ENCODE data around the gene TBC1D4. TPM values are rescaled to one million over a fixed set of nuclear protein-coding genes. Genes with fewer than 3 reads are reported as not detected.

TBC1D4 gene
- total RNA-seq, 1 experiment from 2014 or later: 5.5 TPM

DNA sequence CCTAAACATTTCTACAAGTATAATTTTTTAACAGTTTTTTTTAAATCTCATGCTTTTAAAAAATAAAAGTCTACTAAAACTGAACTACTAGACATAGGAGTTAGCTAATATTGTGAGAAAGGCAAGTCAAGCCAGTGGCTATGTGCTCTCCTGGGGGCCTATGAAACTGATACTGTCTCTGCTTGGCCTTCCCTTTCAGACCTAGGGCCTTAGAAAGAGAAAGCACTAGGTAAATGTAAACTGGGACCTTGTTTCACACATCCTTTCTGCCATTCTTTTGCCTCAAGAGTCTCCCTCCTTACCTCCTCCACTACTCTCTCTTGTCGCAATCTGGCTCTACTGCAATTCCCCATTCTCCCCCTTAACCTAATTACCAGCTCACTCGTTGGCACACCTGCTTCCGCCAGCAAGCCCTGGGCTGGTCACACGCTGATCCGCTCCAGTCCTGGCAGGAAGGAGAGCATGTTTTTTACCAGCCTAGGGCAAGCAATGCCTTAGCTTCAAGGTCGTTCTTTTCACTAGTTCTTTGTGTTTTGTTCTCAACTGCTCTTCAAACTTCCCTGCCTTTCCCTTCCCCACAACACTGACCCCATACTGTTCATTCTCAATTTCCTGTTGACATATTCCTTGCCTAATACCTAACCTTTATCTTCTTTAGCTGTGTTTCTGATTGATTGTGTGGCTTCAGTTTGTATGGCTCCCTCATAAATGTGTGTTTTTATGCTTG is 23.1 kb downstream of the TBC1D4 start:
- no TSS peak for BruUV-seq (replicated peaks)
- H3K4me3 ChIP-seq (ENCODE audit: low read depth in 2 of 2, low read length in 2 of 2): no peak overlapping the region
- DNase-seq (ENCODE audit: low read depth, low spot score) (no peak), ATAC-seq (no peak)
- ChIA-PET POLR2A (no interaction called here), CTCF (no interaction called here)
- no peak for TF ChIP-seq SIN3A (IDR thresholded peaks at IDR 0.05; ENCODE audit: borderline replicate concordance, insufficient read depth, low read depth, low read length)
- intact Hi-C loops (cut with micrococcal nuclease; ENCODE audit: unreplicated experiment) (no loop called here), in situ Hi-C loops (cut with HindIII; ENCODE audit: low pct_unique_long_range_greater_than_20kb, low sequenced_read_pairs) (no loop called here)
- no peaks in the 10 kb centered on the region for H3K9me3 ChIP-seq (ENCODE audit: control insufficient read depth, insufficient read depth, low read depth, low read length)
- no peaks in the 10 kb centered on the region for H3K27me3 ChIP-seq (ENCODE audit: control insufficient read depth, insufficient read depth, low read length)
- no peak overlapping the region for H3K27ac ChIP-seq (ENCODE audit: low read length)
- no peaks in the 10 kb centered on the region for H3K4me1 ChIP-seq (ENCODE audit: control insufficient read depth, insufficient read depth, low read length)
- H3K36me3 ChIP-seq (ENCODE audit: control insufficient read depth, insufficient read depth, low read length): no peaks in the 10 kb centered on the region

- intact Hi-C loops (cut with micrococcal nuclease; ENCODE audit: unreplicated experiment): no loop called here
- H3K27me3 ChIP-seq (ENCODE audit: control insufficient read depth, insufficient read depth, low read length): no peaks in the 10 kb centered on the region
- H3K27ac ChIP-seq (ENCODE audit: low read length): no peak overlapping the region
- ATAC-seq (no peak), DNase-seq (ENCODE audit: low read depth, low spot score) (no peak)
- POLR2A ChIA-PET: no interaction called here
- in situ Hi-C loops (cut with HindIII; ENCODE audit: low pct_unique_long_range_greater_than_20kb, low sequenced_read_pairs): no loop called here
- BruUV-seq (replicated peaks): no TSS peak
- no peak overlapping the region for H3K4me3 ChIP-seq (ENCODE audit: low read depth in 2 of 2, low read length in 2 of 2)
- TF ChIP-seq CTCF (IDR thresholded peaks at IDR 0.05) (no peak), REST (IDR thresholded peaks at IDR 0.05; ENCODE audit: insufficient read depth in 1 of 2, low read depth in 2 of 2, low read length in 1 of 2) (no peak), TCF7L2 (IDR thresholded peaks at IDR 0.05; ENCODE audit: low read depth, low read length) (no peak), POLR2AphosphoS5 (IDR thresholded peaks at IDR 0.05; ENCODE audit: low read depth, low read length) (no peak), SIN3A (IDR thresholded peaks at IDR 0.05; ENCODE audit: borderline replicate concordance, insufficient read depth, low read depth, low read length) (no peak)
- no peaks in the 10 kb centered on the region for H3K36me3 ChIP-seq (ENCODE audit: control insufficient read depth, insufficient read depth, low read length)
- CTCF ChIA-PET: no interaction called here
- no peaks in the 10 kb centered on the region for H3K9me3 ChIP-seq (ENCODE audit: control insufficient read depth, insufficient read depth, low read depth, low read length)
- no peaks in the 10 kb centered on the region for H3K4me1 ChIP-seq (ENCODE audit: control insufficient read depth, insufficient read depth, low read length)
Measured at GRCh38 chr13:75455962-75456361, 26.0 kb downstream of the TBC1D4 start.

DNA sequence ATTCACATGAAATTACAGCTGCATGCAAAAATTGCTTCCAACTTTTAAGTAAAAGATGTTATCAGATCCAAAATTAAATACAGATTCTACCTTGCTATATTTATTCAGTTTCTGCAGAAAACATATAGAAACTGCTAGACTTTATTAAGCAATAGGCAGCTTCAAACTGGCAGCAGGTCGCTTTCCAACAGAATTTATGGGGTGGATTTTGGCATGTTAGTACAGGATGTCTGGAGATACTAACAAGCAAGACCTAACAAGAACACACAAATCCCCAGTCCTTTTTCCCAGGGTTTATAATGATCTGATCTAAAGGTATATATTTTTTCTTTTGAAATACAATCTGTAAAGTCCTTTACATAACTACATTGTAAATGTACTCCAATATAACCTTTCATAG is 27.5 kb downstream of the TBC1D4 start:
- in situ Hi-C loops (cut with HindIII; ENCODE audit: low pct_unique_long_range_greater_than_20kb, low sequenced_read_pairs) (no loop called here), intact Hi-C loops (cut with micrococcal nuclease; ENCODE audit: unreplicated experiment) (no loop called here)
- CTCF ChIA-PET: no interaction called here
- H3K36me3 ChIP-seq (ENCODE audit: control insufficient read depth, insufficient read depth, low read length): no peaks in the 10 kb centered on the region
- no TSS peak for BruUV-seq (replicated peaks)
- TF ChIP-seq TCF7L2 (IDR thresholded peaks at IDR 0.05; ENCODE audit: low read depth, low read length): no peak
- no peak overlapping the region for H3K4me3 ChIP-seq (ENCODE audit: low read depth in 2 of 2, low read length in 2 of 2)
- no peaks in the 10 kb centered on the region for H3K9me3 ChIP-seq (ENCODE audit: control insufficient read depth, insufficient read depth, low read depth, low read length)
- ATAC-seq (no peak), DNase-seq (ENCODE audit: low read depth, low spot score) (no peak)
- POLR2A ChIA-PET: no interaction called here
- no peaks in the 10 kb centered on the region for H3K4me1 ChIP-seq (ENCODE audit: control insufficient read depth, insufficient read depth, low read length)
- no peak overlapping the region for H3K27ac ChIP-seq (ENCODE audit: low read length)
- H3K27me3 ChIP-seq (ENCODE audit: control insufficient read depth, insufficient read depth, low read length): no peaks in the 10 kb centered on the region

Data from Panc1 (cell line).